HepG2 (cell line): ENCODE data around the gene ELP5.
A peak's percentile ranks its signal among the peaks of the same experiment; 100 is the strongest.

ENCODE experiments used
- FOXK2 ChIP-seq: fragments of 450-650 bp; IDR thresholded peaks from 2 replicates; pipeline ENCODE4 v1.6.1; 2016
- JUN ChIP-seq: sonication (generic); formaldehyde crosslinking; IDR thresholded peaks from 2 replicates; pipeline ENCODE4 v1.4.0; 2020; ENCODE audit warnings: mild to moderate bottlenecking, missing genetic modification reagents
- KDM5A ChIP-seq: fragments of 200-600 bp; sonication (generic); IDR thresholded peaks from 2 replicates; pipeline ENCODE4 v1.7.0; 2018; ENCODE audit warnings: antibody characterized with exemption, mild to moderate bottlenecking, low read length, borderline replicate concordance
- POLR2A ChIP-seq, 2 experiments: IDR thresholded peaks; 2 replicates each; pipeline ENCODE4 v1.6.1; 2011; ENCODE audit warnings: low read depth in 2 of 2, low read length in 2 of 2, mild to moderate bottlenecking in 1 of 2, moderate library complexity in 1 of 2; ENCODE audit not compliant: insufficient read depth in 1 of 2
- POLR2AphosphoS5 ChIP-seq: IDR thresholded peaks from 2 replicates; pipeline ENCODE4 v1.6.1; 2012; ENCODE audit warnings: low read depth, low read length
- RBAK ChIP-seq: sonication (generic); formaldehyde crosslinking; IDR thresholded peaks from 2 replicates; pipeline ENCODE4 v1.5.1; 2020; ENCODE audit warnings: mild to moderate bottlenecking, missing genetic modification reagents
- SP140L ChIP-seq: sonication (generic); formaldehyde crosslinking; IDR thresholded peaks from 2 replicates; pipeline ENCODE4 v1.4.0; 2020; ENCODE audit warnings: missing genetic modification reagents, borderline replicate concordance
- ZNF12 ChIP-seq: sonication (generic); formaldehyde crosslinking; IDR thresholded peaks from 2 replicates; pipeline ENCODE4 v1.5.0; 2020; ENCODE audit warnings: missing genetic modification reagents
- ZNF749 ChIP-seq: sonication (generic); formaldehyde crosslinking; IDR thresholded peaks from 2 replicates; pipeline ENCODE4 v1.8.0; 2022; ENCODE audit warnings: mild to moderate bottlenecking, missing genetic modification reagents, moderate library complexity, borderline replicate concordance
- TF ChIP-seq, protein P1 (sequence below): sonication (generic); formaldehyde crosslinking; IDR thresholded peaks from 2 replicates; pipeline ENCODE4 v1.8.0; 2022; ENCODE audit warnings: mild to moderate bottlenecking, missing genetic modification reagents, moderate library complexity

DNA sequence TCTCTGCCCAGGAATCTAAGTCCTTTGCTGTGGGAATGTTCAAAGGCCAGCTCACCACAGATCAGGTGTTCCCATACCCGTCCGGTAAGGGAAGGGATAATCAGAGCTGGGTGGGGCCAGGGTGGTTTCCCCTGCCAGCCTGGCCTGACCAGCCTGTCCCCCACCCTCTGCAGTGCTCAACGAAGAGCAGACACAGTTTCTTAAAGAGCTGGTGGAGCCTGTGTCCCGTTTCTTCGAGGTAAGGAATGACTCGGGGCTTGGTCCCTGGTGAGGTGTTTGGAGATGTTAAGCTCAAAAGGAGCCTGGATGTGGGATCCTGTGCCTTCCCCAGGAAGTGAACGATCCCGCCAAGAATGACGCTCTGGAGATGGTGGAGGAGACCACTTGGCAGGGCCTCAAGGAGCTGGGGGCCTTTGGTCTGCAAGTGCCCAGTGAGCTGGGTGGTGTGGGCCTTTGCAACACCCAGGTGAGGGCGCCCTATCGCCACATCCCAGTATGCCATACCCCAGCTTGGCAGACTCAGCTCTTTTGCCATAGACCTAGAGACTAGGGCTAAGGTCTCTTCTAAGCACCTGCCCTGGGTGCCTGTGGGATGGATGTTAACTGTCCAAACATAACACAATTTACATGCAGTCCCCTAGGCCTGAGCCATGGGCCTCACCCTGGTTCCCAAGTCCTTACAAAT, 31.3 kb upstream of the ELP5 start:
- TF ChIP-seq ZNF12 (CRISPR knock-in tag) = no peak
- TF ChIP-seq ZNF749 (CRISPR knock-in tag) = no peak
- TF ChIP-seq, protein P1, sequence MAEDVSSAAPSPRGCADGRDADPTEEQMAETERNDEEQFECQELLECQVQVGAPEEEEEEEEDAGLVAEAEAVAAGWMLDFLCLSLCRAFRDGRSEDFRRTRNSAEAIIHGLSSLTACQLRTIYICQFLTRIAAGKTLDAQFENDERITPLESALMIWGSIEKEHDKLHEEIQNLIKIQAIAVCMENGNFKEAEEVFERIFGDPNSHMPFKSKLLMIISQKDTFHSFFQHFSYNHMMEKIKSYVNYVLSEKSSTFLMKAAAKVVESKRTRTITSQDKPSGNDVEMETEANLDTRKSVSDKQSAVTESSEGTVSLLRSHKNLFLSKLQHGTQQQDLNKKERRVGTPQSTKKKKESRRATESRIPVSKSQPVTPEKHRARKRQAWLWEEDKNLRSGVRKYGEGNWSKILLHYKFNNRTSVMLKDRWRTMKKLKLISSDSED (CRISPR knock-in tag) = no peak
- 0 out of 4 replicates have a peak, but pooled peaks of 1 of the 2 experiments have one; percentile 37 for TF ChIP-seq POLR2A (IDR thresholded peaks at IDR 0.05; ENCODE audit: insufficient read depth in 1 of 2, low read depth in 2 of 2, low read length in 2 of 2)
- TF ChIP-seq FOXK2 = no peak
- no peak; the same call in none of the 2 replicates for TF ChIP-seq POLR2AphosphoS5
- no peak for TF ChIP-seq RBAK
- TF ChIP-seq KDM5A = no peak
- no peak for TF ChIP-seq JUN (CRISPR knock-in tag)
- no peak for TF ChIP-seq SP140L (CRISPR knock-in tag)
